ENCODE data around the gene TERT. TPM values are rescaled to one million over a fixed set of nuclear protein-coding genes. Genes with fewer than 3 reads are reported as not detected.

Gene TERT
- total and polyA plus RNA-seq, 2 of the 8 experiments (the other 6 are each of a cell fraction or from before 2014, with no cell fraction given): 13.1 to 23.1 TPM

DNA sequence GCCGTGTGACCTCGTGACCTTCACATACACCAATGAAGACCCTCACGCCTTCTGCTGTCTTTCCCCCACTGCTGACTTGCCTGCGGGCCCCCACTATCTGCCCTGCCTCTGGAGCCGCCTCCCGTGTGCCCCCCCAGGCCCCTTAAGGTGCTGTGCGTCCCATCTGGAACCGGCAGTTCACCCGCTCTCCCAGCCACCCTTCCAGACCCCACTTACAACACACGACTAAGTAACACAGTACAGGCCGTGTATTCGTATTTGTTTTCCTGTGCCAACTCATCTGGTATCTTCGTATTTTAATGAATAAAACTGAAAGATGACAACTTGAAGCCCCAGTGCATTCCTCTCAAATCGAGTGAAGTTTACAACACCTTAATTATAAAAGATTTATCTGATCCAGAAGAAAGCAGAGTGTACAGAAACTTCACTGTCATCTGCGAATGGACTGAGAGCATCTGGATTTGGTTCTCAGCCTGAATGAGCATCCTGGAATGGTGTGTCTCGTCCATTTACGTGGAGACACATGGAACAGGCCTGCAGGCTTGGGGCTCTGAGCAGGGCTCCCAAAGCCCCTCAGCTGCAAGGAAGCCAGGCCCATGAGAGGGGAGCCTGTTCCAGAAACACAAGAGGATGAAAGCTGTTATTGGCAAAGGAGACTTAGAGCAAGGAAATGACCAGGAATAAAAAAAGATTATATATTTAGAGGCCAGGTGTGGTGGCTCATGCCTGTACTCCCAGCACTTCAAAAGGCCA is 21.9 kb upstream of the TERT start (continued):
- TF ChIP-seq, protein P1, sequence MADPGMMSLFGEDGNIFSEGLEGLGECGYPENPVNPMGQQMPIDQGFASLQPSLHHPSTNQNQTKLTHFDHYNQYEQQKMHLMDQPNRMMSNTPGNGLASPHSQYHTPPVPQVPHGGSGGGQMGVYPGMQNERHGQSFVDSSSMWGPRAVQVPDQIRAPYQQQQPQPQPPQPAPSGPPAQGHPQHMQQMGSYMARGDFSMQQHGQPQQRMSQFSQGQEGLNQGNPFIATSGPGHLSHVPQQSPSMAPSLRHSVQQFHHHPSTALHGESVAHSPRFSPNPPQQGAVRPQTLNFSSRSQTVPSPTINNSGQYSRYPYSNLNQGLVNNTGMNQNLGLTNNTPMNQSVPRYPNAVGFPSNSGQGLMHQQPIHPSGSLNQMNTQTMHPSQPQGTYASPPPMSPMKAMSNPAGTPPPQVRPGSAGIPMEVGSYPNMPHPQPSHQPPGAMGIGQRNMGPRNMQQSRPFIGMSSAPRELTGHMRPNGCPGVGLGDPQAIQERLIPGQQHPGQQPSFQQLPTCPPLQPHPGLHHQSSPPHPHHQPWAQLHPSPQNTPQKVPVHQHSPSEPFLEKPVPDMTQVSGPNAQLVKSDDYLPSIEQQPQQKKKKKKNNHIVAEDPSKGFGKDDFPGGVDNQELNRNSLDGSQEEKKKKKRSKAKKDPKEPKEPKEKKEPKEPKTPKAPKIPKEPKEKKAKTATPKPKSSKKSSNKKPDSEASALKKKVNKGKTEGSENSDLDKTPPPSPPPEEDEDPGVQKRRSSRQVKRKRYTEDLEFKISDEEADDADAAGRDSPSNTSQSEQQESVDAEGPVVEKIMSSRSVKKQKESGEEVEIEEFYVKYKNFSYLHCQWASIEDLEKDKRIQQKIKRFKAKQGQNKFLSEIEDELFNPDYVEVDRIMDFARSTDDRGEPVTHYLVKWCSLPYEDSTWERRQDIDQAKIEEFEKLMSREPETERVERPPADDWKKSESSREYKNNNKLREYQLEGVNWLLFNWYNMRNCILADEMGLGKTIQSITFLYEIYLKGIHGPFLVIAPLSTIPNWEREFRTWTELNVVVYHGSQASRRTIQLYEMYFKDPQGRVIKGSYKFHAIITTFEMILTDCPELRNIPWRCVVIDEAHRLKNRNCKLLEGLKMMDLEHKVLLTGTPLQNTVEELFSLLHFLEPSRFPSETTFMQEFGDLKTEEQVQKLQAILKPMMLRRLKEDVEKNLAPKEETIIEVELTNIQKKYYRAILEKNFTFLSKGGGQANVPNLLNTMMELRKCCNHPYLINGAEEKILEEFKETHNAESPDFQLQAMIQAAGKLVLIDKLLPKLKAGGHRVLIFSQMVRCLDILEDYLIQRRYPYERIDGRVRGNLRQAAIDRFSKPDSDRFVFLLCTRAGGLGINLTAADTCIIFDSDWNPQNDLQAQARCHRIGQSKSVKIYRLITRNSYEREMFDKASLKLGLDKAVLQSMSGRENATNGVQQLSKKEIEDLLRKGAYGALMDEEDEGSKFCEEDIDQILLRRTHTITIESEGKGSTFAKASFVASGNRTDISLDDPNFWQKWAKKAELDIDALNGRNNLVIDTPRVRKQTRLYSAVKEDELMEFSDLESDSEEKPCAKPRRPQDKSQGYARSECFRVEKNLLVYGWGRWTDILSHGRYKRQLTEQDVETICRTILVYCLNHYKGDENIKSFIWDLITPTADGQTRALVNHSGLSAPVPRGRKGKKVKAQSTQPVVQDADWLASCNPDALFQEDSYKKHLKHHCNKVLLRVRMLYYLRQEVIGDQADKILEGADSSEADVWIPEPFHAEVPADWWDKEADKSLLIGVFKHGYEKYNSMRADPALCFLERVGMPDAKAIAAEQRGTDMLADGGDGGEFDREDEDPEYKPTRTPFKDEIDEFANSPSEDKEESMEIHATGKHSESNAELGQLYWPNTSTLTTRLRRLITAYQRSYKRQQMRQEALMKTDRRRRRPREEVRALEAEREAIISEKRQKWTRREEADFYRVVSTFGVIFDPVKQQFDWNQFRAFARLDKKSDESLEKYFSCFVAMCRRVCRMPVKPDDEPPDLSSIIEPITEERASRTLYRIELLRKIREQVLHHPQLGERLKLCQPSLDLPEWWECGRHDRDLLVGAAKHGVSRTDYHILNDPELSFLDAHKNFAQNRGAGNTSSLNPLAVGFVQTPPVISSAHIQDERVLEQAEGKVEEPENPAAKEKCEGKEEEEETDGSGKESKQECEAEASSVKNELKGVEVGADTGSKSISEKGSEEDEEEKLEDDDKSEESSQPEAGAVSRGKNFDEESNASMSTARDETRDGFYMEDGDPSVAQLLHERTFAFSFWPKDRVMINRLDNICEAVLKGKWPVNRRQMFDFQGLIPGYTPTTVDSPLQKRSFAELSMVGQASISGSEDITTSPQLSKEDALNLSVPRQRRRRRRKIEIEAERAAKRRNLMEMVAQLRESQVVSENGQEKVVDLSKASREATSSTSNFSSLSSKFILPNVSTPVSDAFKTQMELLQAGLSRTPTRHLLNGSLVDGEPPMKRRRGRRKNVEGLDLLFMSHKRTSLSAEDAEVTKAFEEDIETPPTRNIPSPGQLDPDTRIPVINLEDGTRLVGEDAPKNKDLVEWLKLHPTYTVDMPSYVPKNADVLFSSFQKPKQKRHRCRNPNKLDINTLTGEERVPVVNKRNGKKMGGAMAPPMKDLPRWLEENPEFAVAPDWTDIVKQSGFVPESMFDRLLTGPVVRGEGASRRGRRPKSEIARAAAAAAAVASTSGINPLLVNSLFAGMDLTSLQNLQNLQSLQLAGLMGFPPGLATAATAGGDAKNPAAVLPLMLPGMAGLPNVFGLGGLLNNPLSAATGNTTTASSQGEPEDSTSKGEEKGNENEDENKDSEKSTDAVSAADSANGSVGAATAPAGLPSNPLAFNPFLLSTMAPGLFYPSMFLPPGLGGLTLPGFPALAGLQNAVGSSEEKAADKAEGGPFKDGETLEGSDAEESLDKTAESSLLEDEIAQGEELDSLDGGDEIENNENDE (IDR thresholded peaks at IDR 0.05; ENCODE audit: insufficient replicate concordance, low read length): no peak
- TF ChIP-seq EZH2 (IDR thresholded peaks at IDR 0.05; ENCODE audit: low read depth, low read length, severe bottlenecking) (no peak), KDM4A (IDR thresholded peaks at IDR 0.05; ENCODE audit: low read depth, low read length, severe bottlenecking) (no peak)
